Heart right ventricle (tissue), 16 donors: ENCODE results near the gene RGS4. TPM values are rescaled to one million over a fixed set of nuclear protein-coding genes. Genes with fewer than 3 reads are reported as not detected.
A peak's percentile ranks its signal among the peaks of the same experiment; 100 is the strongest.

ENCODE experiments used
- ATAC-seq, 8 donors: fragments of 200-7000 bp; cut with Tn5 transposase; one replicate each; pipeline ENCODE4 v1.9.1; 2020; ENCODE audit warnings: mild to moderate bottlenecking in 8 of 8, moderate library complexity in 8 of 8, moderate number of reproducible peaks in 1 of 8
- DNase-seq, 2 donors: peaks; one replicate each; pipeline ENCODE4 v3.0.0-alpha.2; 2020
- H3K27ac ChIP-seq, 10 donors: fragments of 200-600 bp; sonication (generic) in 2 of 10; one replicate each; pipeline versions ENCODE4 v1.5.0 to v1.8.0; 2020 to 2022; ENCODE audit warnings: mild to moderate bottlenecking in 3 of 10
- H3K27me3 ChIP-seq, 7 donors: fragments of 200-600 bp; one replicate each; pipeline ENCODE4 v1.8.0; 2021 to 2022; ENCODE audit warnings: mild to moderate bottlenecking in 2 of 7
- H3K36me3 ChIP-seq, 9 donors: fragments of 200-600 bp; sonication (generic) in 1 of 9; one replicate each; pipeline versions ENCODE4 v1.5.0 to v1.8.0; 2020 to 2022; ENCODE audit warnings: mild to moderate bottlenecking in 2 of 9
- H3K4me1 ChIP-seq, 9 donors: fragments of 200-600 bp; sonication (generic) in 1 of 9; one replicate each; pipeline versions ENCODE4 v1.5.0 to v1.8.0; 2020 to 2022; ENCODE audit warnings: mild to moderate bottlenecking in 4 of 9
- H3K4me3 ChIP-seq, 10 donors: fragments of 200-600 bp; sonication (generic) in 2 of 10; one replicate each; pipeline versions ENCODE4 v1.5.0 to v1.8.0; 2020 to 2022; ENCODE audit warnings: mild to moderate bottlenecking in 7 of 10, moderate library complexity in 2 of 10
- H3K9me3 ChIP-seq, 11 donors: fragments of 200-600 bp in 10 of 11; sonication (generic) in 2 of 11; one replicate each; pipeline versions ENCODE4 v1.5.0 to v1.8.0; 2013 to 2022; ENCODE audit warnings: mild to moderate bottlenecking in 2 of 11, control low read depth in 1 of 11, moderate library complexity in 1 of 11
- WGBS, 2 donors: extraction: QIAGEN DNeasy Blood & Tissue Kit; methylation state at CpG; one replicate each; pipeline ENCODE4 v1.1.7; 2013; ENCODE audit warnings: inconsistent platforms in 1 of 2; 5-methylcytosine and 5-hydroxymethylcytosine counted together
- intact Hi-C, 10 donors: fragments of 100-400 bp; cut with DNase I; formaldehyde crosslinking; loops; one replicate each; pipeline versions ENCODE4 v1.11.1 to v1.14.2; 2022
- polyA plus RNA-seq, 2 donors: library from polyadenylated mRNA; stranded (reverse); fragments of 200-250 nt; gene quantifications; one replicate each; pipeline ENCODE4 v1.2.3, GENCODE V29; 2013
- total RNA-seq, 10 donors: library from RNA; stranded (reverse); fragmentation: NEBNext Ultra II Directional in 3 of 10; extraction: Animal tissue kit (Norgen Biotek cat#: 25700) in 3 of 10; gene quantifications; one replicate each; pipeline versions ENCODE4 v1.2.1 to v1.2.4, GENCODE V29; 2021 to 2023
- TF ChIP-seq, protein P1 (sequence below), 9 donors: fragments of 200-600 bp; sonication (generic) in 2 of 9; IDR thresholded peaks; one replicate each; pipeline versions ENCODE4 v1.5.0 to v1.8.0; 2021 to 2022; ENCODE audit warnings: antibody characterized with exemption in 9 of 9, mild to moderate bottlenecking in 5 of 9, moderate library complexity in 1 of 9
- donor health status: Arrhythmogenic right ventricular cardiomyopathy.
- donor health status: ischemic (EF 13 %, LVEDD 7.1; RV severe dilation, severe dysfunction).
- donor health status: healthy with polysubstance abuse.
- donor health status: DM: no; HTN: yes; CAD: no.
- donor health status: DM: no; HTN: no; CAD: no.
- donor health status: ischemic (EF 25% LVEDD 6.9; RV normal size, moderate dysfunction).
- donor health status: ischemic (EF 25% LVEDD 5.7; RV mildly dilated, moderate dysfunction).
- donor health status: healthy.
- donor health status: DM: yes; HTN: yes; CAD: no.
- donor health status: Ischemic cardiomyopathy.
- donor health status: ischemic (EF 35%, LVEDD 5.7; RV mildly dilated, moderate dysfunction).
- donor health status: nonischemic (EF 11% LVEDD 7.7; RV severe dilation, severe dysfunction).
- donor health status: DM: yes; HTN: yes; CAD: no.
- donor health status: PGD.
- donor health status: ischemic (EF 29% LVEDD 5.4; RV normal size, mild dysfunction).
- donor health status: nonischemic (EF 23%, LVEDD 6.1; RV moderate dilation, normal function).

Gene RGS4
- total and polyA plus RNA-seq, 12 donors, result 0.72 to 7.6 (median 1.5) TPM

DNA sequence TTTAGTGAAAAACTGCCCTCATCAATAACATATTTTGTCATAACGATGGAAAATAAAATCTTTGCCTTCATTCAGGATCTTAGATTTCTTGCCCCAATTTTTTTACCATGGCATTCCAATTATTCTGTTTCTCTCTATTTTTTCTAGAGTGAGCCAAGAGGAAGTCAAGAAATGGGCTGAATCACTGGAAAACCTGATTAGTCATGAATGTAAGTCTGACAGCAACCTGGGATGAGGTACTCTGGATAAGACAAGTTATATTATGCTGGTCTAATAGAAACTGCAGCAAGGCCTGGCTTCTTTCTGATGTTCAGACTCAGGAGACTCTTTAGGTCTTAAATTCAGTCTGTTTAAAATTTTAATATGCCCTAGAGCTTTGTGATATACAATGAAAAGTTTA lies 3.5 kb downstream of the RGS4 start:
- Histone ChIP-seq H3K36me3 (peaks cover 0 to 34% (median 0%) of the 10 kb centered on the region in 9 donors), H3K27ac (no peak overlapping the region), H3K9me3 (no peaks in the 10 kb centered on the region), H3K4me1 (peaks cover 0 to 7% (median 0%) of the 10 kb centered on the region in 9 donors), H3K4me3 (peak overlapping the region in 1 of 10 donors; percentile 55), H3K27me3 (peaks cover 0 to 37% (median 4%) of the 10 kb centered on the region in 7 donors)
- DNase-seq, result no peak
- TF ChIP-seq, protein P1, sequence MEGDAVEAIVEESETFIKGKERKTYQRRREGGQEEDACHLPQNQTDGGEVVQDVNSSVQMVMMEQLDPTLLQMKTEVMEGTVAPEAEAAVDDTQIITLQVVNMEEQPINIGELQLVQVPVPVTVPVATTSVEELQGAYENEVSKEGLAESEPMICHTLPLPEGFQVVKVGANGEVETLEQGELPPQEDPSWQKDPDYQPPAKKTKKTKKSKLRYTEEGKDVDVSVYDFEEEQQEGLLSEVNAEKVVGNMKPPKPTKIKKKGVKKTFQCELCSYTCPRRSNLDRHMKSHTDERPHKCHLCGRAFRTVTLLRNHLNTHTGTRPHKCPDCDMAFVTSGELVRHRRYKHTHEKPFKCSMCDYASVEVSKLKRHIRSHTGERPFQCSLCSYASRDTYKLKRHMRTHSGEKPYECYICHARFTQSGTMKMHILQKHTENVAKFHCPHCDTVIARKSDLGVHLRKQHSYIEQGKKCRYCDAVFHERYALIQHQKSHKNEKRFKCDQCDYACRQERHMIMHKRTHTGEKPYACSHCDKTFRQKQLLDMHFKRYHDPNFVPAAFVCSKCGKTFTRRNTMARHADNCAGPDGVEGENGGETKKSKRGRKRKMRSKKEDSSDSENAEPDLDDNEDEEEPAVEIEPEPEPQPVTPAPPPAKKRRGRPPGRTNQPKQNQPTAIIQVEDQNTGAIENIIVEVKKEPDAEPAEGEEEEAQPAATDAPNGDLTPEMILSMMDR (IDR thresholded peaks at IDR 0.05), result no peak
- whole genome bisulfite sequencing, 2 donors, result 93 to 94% methylated on average over 1 of the region's 1 CpG
- no peak for ATAC-seq
- intact Hi-C loops, result loop anchor here in 8 of 10 donors (2.0 to 10.0 kb wide), 8 partner anchors 52 to 245 kb away; no protein-coding TSS in a partner anchor

DNA sequence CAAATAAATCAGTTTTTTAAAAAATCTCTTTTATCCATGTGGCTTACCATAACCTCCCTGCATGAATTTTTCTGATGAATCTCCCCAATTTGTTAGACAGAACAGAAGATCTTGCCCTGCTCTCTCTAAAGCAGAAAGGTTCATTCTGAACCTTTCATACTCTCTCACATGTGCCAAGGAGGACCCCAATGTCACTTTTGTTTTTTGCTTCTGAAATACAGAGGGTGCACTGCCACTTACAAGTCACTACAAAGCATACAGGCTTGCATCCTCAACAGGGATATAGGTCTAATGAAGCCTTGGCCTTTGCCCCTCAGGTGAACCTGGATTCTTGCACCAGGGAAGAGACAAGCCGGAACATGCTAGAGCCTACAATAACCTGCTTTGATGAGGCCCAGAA lies 4.8 kb downstream of the RGS4 start:
- no peak overlapping the region for H3K4me3 ChIP-seq
- H3K27me3 ChIP-seq, result peaks cover 0 to 25% (median 4%) of the 10 kb centered on the region in 7 donors
- 96 to 100% methylated on average over 1 of the region's 1 CpG for WGBS, 2 donors
- DNase-seq (no peak), ATAC-seq (no peak)
- TF ChIP-seq, protein P1 (IDR thresholded peaks at IDR 0.05), result no peak
- intact Hi-C loops, result loop anchor here in 8 of 10 donors (5.0 to 10.0 kb wide), 6 partner anchors 51 to 243 kb away; no protein-coding TSS in a partner anchor
- H3K9me3 ChIP-seq, result no peaks in the 10 kb centered on the region
- peaks cover 0 to 34% (median 0%) of the 10 kb centered on the region in 9 donors for H3K36me3 ChIP-seq
- H3K4me1 ChIP-seq, result peaks cover 0 to under 1% (median 0%) of the 10 kb centered on the region in 9 donors
- no peak overlapping the region for H3K27ac ChIP-seq

DNA sequence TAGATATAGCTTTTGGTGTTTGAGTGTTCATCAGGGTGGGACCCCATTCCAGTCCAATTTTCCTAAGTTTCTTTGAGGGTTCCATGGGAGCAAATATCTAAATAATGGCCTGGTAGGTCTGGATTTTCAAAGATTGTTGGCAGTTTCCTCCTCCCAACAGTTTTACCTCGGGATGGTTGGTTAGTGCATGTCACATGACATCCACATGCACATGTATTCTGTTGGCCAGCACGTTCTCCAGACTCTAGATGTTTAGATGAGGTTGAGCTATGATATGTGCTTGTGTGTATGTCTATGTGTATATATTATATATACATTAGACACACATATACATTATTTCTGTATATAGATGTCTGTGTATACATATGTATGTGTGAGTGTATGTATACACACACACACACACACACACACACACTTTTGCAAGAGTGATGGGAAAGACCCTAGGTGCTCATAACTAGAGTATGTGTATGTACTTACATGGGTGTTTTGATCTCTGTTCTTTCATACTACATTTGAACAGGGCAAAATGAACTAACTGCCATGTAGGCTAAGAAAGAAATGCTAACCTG lies 5.6 kb downstream of the RGS4 start:
- intact Hi-C loops, result loop anchor here in 8 of 10 donors (5.0 to 10.0 kb wide), 7 partner anchors 50 to 243 kb away; no protein-coding TSS in a partner anchor
- DNase-seq (no peak), ATAC-seq (no peak)
- peaks cover 0 to 2% (median 0%) of the 10 kb centered on the region in 11 donors for H3K9me3 ChIP-seq
- no peak overlapping the region for H3K4me3 ChIP-seq
- no peaks in the 10 kb centered on the region for H3K4me1 ChIP-seq
- H3K27ac ChIP-seq, result no peak overlapping the region
- 70 to 80% methylated on average over 2 of the region's 2 CpGs for WGBS, 2 donors
- peaks cover 0 to 17% (median 4%) of the 10 kb centered on the region in 7 donors for H3K27me3 ChIP-seq
- TF ChIP-seq, protein P1 (IDR thresholded peaks at IDR 0.05), result no peak
- peaks cover 0 to 34% (median 0%) of the 10 kb centered on the region in 9 donors for H3K36me3 ChIP-seq

DNA sequence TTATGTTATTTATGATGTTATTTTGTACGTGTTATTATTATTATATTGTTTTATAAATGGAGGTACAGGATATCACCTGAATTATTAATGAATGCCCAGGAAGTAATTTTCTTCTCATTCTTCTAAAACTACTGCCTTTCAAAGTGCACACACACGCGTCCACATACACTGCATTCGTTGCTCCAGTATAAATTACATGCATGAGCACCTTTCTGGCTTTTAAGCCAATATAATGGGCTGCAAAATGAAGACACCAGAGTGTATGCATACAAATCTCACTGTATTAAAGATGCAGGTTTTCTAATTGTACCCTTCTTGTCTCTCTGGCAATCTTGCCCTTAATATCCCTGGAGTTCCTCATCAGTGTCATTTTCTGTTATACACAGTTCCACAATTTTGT lies 6.9 kb downstream of the RGS4 start:
- Histone ChIP-seq H3K27me3 (peaks cover 0 to 5% (median 0%) of the 10 kb centered on the region in 7 donors), H3K9me3 (peaks cover 0 to 5% (median 0%) of the 10 kb centered on the region in 11 donors), H3K4me3 (no peak overlapping the region), H3K4me1 (no peaks in the 10 kb centered on the region), H3K27ac (no peak overlapping the region), H3K36me3 (peaks cover 0 to 34% (median 0%) of the 10 kb centered on the region in 9 donors)
- no peak for DNase-seq
- TF ChIP-seq, protein P1 (IDR thresholded peaks at IDR 0.05), result no peak
- intact Hi-C loops, result loop anchor here in 3 of 10 donors (5.0 to 10.0 kb wide), 3 partner anchors 49 to 239 kb away; no protein-coding TSS in a partner anchor
- WGBS, 2 donors, result 82 to 88% methylated on average over 4 of the region's 4 CpGs
- no peak for ATAC-seq
